ENCODE results near the gene RGS7. TPM values are rescaled to one million over a fixed set of nuclear protein-coding genes. Genes with fewer than 3 reads are reported as not detected.
"Not testable (repeated sequence)": the region's sequence is repeated elsewhere in the genome, so short reads cannot be mapped to it uniquely, and the experiment has no call there.

Gene RGS7
- total RNA-seq, 1 experiment from 2014 or later, result 1.6 TPM

DNA sequence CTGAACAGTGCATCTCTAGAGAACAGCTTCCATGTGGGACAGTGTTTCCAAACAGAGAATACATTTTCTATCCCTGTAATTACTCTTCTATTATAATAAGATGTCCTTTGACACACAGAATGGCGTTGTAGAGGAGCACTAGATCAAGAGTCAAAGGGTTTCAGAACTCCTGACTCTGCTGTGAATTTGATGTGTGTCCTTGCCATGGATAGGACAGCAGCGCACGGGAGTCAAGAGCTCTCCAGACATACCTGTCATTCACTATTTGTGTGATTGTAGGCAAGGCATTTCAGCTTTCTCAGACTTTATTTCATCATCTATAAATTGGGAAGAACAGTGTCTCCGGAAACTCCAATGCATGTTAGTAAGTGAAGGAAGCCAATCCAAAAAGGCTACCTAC is 176.4 kb downstream of the RGS7 start:
- in situ Hi-C loops (cut with HindIII; ENCODE audit: low pct_unique_long_range_greater_than_20kb, low sequenced_read_pairs), result no loop called here

DNA sequence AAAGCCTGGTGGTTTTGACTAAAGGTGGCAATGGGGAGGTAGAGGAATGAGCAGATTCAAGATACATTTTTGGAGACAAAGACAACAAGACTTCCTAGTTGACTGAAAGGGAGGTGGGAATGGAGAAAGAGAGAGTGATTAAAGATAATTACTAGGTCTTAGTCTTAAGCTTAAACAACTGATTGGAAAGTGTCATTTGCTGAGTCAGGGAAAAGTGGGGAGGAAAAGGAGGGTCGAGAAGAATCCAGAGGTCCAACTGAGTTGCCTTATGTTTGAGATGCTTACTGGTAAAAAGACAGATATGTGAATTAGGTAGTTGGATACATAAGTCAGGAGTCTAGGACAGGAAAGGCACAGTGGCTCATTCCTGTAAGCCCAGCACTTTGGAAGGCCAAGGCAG is 179.3 kb downstream of the RGS7 start:
- in situ Hi-C loops (cut with HindIII; ENCODE audit: low pct_unique_long_range_greater_than_20kb, low sequenced_read_pairs), result no loop called here
- DNase-seq (ENCODE audit: low read depth, low spot score), result no peak

More for the DNA sequence above, 176.4 kb downstream of the RGS7 start:
- no peak for DNase-seq (ENCODE audit: low read depth, low spot score)

- DNase-seq (ENCODE audit: low read depth, low spot score), result no peak
- in situ Hi-C loops (cut with HindIII; ENCODE audit: low pct_unique_long_range_greater_than_20kb, low sequenced_read_pairs), result no loop called here
These were observed 184.5 kb downstream of the RGS7 start for GRCh38 chr1:241172486-241172885.

DNA sequence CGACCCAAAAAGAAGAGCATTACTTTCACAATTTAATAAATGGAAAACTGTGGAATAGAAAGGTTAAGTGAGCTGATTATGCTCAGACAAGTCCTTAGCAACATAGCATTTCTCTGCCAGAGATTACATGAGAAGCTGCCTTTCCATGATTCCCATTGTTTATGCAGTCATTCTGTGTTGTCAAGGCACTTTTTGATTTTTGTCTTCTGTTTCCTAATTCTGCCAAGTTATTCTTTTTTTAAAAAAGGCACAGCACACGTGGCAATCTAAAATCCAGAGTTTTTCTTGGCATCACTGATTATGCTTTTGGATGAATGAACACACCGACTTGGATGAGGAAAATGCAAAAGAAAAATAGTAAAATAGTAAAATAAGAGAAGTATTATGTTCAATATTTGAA is 185.0 kb downstream of the RGS7 start:
- in situ Hi-C loops (cut with HindIII; ENCODE audit: low pct_unique_long_range_greater_than_20kb, low sequenced_read_pairs), result no loop called here

GRCh38 chr1:241167121-241167630 is 189.8 kb downstream of the RGS7 start:
- in situ Hi-C loops (cut with HindIII; ENCODE audit: low pct_unique_long_range_greater_than_20kb, low sequenced_read_pairs), result no loop called here

More for the DNA sequence above, 185.0 kb downstream of the RGS7 start:
- no peak for DNase-seq (ENCODE audit: low read depth, low spot score)

GRCh38 chr1:241166625-241167024 is 190.4 kb downstream of the RGS7 start:
- in situ Hi-C loops (cut with HindIII; ENCODE audit: low pct_unique_long_range_greater_than_20kb, low sequenced_read_pairs), result no loop called here
- DNase-seq (ENCODE audit: low read depth, low spot score), result no peak

More at GRCh38 chr1:241167121-241167630, 189.8 kb downstream of the RGS7 start:
- DNase-seq (ENCODE audit: low read depth, low spot score), result no peak

DNA sequence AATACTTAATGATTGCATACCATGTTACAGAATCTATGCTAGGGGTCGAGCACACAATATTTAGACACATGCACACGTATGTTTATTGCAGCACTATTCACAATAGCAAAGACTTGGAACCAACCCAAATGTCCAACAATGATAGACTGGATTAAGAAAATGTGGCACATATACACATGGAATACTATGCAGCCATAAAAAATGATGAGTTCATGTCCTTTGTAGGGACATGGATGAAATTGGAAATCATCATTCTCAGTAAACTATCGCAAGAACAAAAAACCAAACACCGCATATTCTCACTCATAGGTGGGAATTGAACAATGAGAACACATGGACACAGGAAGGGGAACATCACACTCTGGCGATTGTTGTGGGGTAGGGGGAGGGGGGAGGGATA is 191.7 kb downstream of the RGS7 start:
- DNase-seq (ENCODE audit: low read depth, low spot score); in situ Hi-C loops (cut with HindIII; ENCODE audit: low pct_unique_long_range_greater_than_20kb, low sequenced_read_pairs): not testable (repeated sequence)

GRCh38 chr1:241163363-241163762 is 193.6 kb downstream of the RGS7 start:
- DNase-seq (ENCODE audit: low read depth, low spot score), result no peak
- in situ Hi-C loops (cut with HindIII; ENCODE audit: low pct_unique_long_range_greater_than_20kb, low sequenced_read_pairs), result no loop called here

- in situ Hi-C loops (cut with HindIII; ENCODE audit: low pct_unique_long_range_greater_than_20kb, low sequenced_read_pairs), result no loop called here
- DNase-seq (ENCODE audit: low read depth, low spot score), result no peak
These were observed 195.8 kb downstream of the RGS7 start for GRCh38 chr1:241161188-241161689.

GRCh38 chr1:241157435-241157834 is 199.6 kb downstream of the RGS7 start:
- in situ Hi-C loops (cut with HindIII; ENCODE audit: low pct_unique_long_range_greater_than_20kb, low sequenced_read_pairs), result no loop called here
- DNase-seq (ENCODE audit: low read depth, low spot score), result peak; percentile 25

DNA sequence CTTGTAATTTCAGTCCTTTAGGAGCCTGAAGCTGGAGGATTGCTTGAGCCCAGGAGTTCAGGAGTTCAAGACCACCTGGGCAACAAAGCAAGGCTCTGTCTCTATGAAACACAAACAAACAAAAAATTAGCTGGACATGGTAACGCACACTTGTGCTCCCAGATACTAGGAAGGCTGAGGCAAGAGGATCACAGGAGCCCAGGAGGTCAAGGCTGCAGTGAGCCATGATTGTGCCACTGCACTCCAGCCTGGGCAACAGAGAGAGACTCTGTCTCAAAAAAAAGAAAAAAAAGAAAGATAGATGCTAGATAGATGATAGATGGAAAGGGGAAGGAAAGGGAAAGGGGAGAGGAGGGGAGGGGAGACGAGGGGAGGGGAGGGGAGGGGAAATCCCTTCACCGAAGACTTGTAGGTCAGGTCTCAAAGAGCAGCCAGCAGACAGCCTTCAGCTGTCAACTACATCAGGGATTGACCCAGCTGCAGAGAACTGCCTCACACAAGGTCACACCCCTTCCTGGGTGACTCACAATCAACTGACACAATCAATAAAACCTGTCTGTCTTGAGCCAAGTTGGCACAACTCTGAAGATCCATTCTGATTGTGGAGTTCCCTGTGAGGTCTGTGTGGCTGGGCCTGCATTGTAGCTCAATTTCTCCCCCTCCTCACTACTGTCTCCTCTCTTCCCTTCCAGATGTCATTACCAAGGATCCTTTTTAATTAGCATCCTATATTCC is 200.6 kb downstream of the RGS7 start:
- peak; percentile 45 for DNase-seq (ENCODE audit: low read depth, low spot score)
- in situ Hi-C loops (cut with HindIII; ENCODE audit: low pct_unique_long_range_greater_than_20kb, low sequenced_read_pairs), result no loop called here

- no peak for DNase-seq (ENCODE audit: low read depth, low spot score)
- in situ Hi-C loops (cut with HindIII; ENCODE audit: low pct_unique_long_range_greater_than_20kb, low sequenced_read_pairs), result no loop called here
These were observed 211.1 kb downstream of the RGS7 start for GRCh38 chr1:241145881-241146280.

DNA sequence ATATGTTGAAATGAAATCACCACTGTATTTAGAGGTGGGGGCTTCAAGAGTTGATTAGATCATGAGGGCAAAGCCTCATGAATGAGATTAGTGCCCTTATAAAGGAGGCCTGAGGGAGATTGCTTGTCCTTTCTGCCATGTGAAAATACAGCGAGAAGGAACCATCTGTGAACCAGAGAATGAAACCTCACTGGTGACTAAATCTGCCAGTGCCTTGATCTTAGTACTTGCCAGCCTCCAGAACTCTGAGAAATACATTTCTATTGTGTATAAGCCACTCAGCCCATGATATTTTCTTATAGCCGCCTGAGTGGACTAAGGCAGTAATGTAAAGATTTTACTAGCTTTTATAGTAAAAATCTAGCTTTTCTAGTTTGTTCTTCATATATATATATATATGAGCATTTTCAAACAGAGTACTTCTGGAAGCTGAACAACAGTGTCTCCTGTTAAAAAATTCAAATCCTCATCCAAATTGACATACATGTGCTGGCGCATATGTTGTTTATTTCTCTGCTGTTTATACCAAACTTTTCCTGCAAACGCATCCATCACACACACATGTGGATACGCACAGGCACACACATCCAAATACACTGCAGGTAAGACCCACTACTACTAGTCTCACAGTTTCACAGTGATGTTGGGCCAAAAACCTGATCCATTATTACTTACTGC is 213.1 kb downstream of the RGS7 start:
- in situ Hi-C loops (cut with HindIII; ENCODE audit: low pct_unique_long_range_greater_than_20kb, low sequenced_read_pairs), result no loop called here
- DNase-seq (ENCODE audit: low read depth, low spot score), result no peak

GRCh38 chr1:241142493-241142892 is 214.5 kb downstream of the RGS7 start:
- in situ Hi-C loops (cut with HindIII; ENCODE audit: low pct_unique_long_range_greater_than_20kb, low sequenced_read_pairs), result no loop called here
- DNase-seq (ENCODE audit: low read depth, low spot score), result no peak

- DNase-seq (ENCODE audit: low read depth, low spot score); in situ Hi-C loops (cut with HindIII; ENCODE audit: low pct_unique_long_range_greater_than_20kb, low sequenced_read_pairs): not testable (repeated sequence)
These were observed 215.4 kb downstream of the RGS7 start for GRCh38 chr1:241141646-241142045.

GRCh38 chr1:241140670-241141069 is 216.3 kb downstream of the RGS7 start:
- in situ Hi-C loops (cut with HindIII; ENCODE audit: low pct_unique_long_range_greater_than_20kb, low sequenced_read_pairs), result no loop called here
- no peak for DNase-seq (ENCODE audit: low read depth, low spot score)

DNA sequence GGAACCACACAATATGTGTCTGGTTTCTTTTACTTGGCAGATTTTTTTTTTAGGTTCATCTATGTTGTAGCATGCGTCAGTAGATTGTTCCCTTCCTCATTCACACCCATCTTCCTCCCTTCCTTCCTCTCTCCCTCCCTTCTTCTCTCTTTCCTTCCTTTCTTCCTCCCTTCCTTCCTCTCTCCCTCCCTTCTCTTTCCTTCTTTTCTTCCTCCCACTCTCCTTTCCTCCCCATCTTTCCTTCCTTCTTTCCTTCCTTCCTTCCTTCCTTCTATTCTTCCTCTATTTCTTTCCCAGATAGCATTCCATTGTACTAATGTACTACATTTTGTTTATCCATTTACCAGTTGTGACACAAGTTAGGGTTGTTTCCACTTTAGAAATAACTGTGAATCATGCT is 218.0 kb downstream of the RGS7 start:
- no peak for DNase-seq (ENCODE audit: low read depth, low spot score)
- in situ Hi-C loops (cut with HindIII; ENCODE audit: low pct_unique_long_range_greater_than_20kb, low sequenced_read_pairs), result no loop called here

DNA sequence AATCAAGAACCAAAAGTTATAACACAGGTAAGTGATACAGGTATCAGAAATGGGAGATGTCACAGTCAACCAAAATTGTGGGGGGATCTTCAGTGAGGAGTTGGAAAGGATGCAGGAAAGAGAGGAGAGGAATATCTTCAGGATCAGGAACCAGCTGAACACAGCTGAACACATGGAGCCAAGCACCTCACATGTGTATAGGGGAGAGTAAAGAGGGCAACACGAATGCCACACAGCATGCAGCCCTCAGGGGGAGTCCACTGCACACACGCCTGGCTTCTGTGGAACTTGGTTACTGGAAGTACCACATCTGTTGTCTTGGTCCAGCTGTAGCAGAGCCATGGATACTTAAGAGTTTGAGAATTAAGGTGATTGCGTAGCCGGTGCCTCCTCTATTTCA is 218.8 kb downstream of the RGS7 start:
- DNase-seq (ENCODE audit: low read depth, low spot score), result no peak
- in situ Hi-C loops (cut with HindIII; ENCODE audit: low pct_unique_long_range_greater_than_20kb, low sequenced_read_pairs), result no loop called here

GRCh38 chr1:241136389-241136788 is 220.6 kb downstream of the RGS7 start:
- no peak for DNase-seq (ENCODE audit: low read depth, low spot score)
- in situ Hi-C loops (cut with HindIII; ENCODE audit: low pct_unique_long_range_greater_than_20kb, low sequenced_read_pairs), result no loop called here
